H1 (cell line): ENCODE data around the gene FRRS1L. TPM values are rescaled to one million over a fixed set of nuclear protein-coding genes. Genes with fewer than 3 reads are reported as not detected.

Source experiments
- CTCF ChIA-PET: fragments of 300-600 bp; sonication (Branson Sonifier 250); formaldehyde crosslinking; loops from one replicate; lab custom pipeline; 2021; ENCODE audit not compliant: partially characterized antibody; lab: Charles Lee
- POLR2A ChIA-PET: fragments of 300-600 bp; sonication (Branson Sonifier 250); formaldehyde crosslinking; loops from one replicate; lab custom pipeline; 2021; ENCODE audit warnings: inconsistent platforms; ENCODE audit not compliant: partially characterized antibody; lab: Charles Lee
- DNase-seq, 2 experiments: peaks; one replicate each; pipeline versions ENCODE4 v3.0.0 to v3.0.0-alpha.2; 2010 to 2022; ENCODE audit warnings: low spot score in 2 of 2, low read depth in 1 of 2, mixed read lengths in 1 of 2
- FAIRE-seq: peaks from 2 replicates; lab custom pipeline; 2011; peaks lifted over from hg19 to GRCh38; lab: Jason Lieb, UNC
- H2AFZ ChIP-seq: 2 replicates; pipeline ENCODE4 v1.8.1; 2012; ENCODE audit warnings: low read length, inconsistent platforms
- H2AK5ac ChIP-seq: 2 replicates; pipeline ENCODE4 v1.6.1; 2013; ENCODE audit warnings: low read depth, low read length
- H2BK120ac ChIP-seq: replicated peaks from 2 replicates; pipeline ENCODE3; 2013; ENCODE audit warnings: low read depth, low read length, inconsistent platforms
- H2BK12ac ChIP-seq: 2 replicates; pipeline ENCODE4 v1.6.1; 2013; ENCODE audit warnings: low read depth, low read length
- H2BK15ac ChIP-seq: 2 replicates; pipeline ENCODE4 v1.6.1; 2013; ENCODE audit warnings: low read length
- H2BK20ac ChIP-seq: 2 replicates; pipeline ENCODE4 v1.6.1; 2013; ENCODE audit warnings: low read length
- H2BK5ac ChIP-seq: 2 replicates; pipeline ENCODE4 v1.6.1; 2013; ENCODE audit warnings: low read depth, low read length
- H3K14ac ChIP-seq: 2 replicates; pipeline ENCODE4 v1.6.1; 2013; ENCODE audit warnings: inconsistent platforms; ENCODE audit not compliant: insufficient read length
- H3K18ac ChIP-seq: 2 replicates; pipeline ENCODE4 v1.6.1; 2013; ENCODE audit warnings: low read length; ENCODE audit errors: extremely low read depth
- H3K23ac ChIP-seq: 2 replicates; pipeline ENCODE4 v1.6.1; 2013; ENCODE audit warnings: inconsistent platforms; ENCODE audit not compliant: insufficient read length
- H3K23me2 ChIP-seq: 2 replicates; pipeline ENCODE4 v1.6.1; 2013; ENCODE audit warnings: low read depth, low read length
- H3K27ac ChIP-seq: 2 replicates; pipeline ENCODE4 v1.6.1; 2011; ENCODE audit warnings: low read depth, low read length, inconsistent platforms
- H3K27me3 ChIP-seq, 4 experiments: replicated peaks in 1 of 4; 1 replicate in 1 of 4; 2 replicates in 3 of 4; pipeline versions ENCODE4 v1.6.1 to v1.8.1; 2011 to 2013; ENCODE audit warnings: low read length in 3 of 4, mild to moderate bottlenecking in 3 of 4, inconsistent platforms in 2 of 4, mixed read lengths in 2 of 4, moderate library complexity in 1 of 4; ENCODE audit not compliant: control insufficient read depth in 3 of 4, insufficient read depth in 3 of 4; ENCODE audit errors: extremely low read depth in 1 of 4
- H3K36me3 ChIP-seq, 4 experiments: 2 replicates each; pipeline versions ENCODE4 v1.6.1 to v1.8.1; 2011 to 2013; ENCODE audit warnings: mild to moderate bottlenecking in 4 of 4, low read length in 3 of 4, moderate library complexity in 2 of 4, control low read depth in 1 of 4, inconsistent platforms in 1 of 4; ENCODE audit not compliant: insufficient read depth in 4 of 4, control insufficient read depth in 2 of 4
- H3K4ac ChIP-seq: replicated peaks from 2 replicates; pipeline ENCODE3; 2013; ENCODE audit warnings: low read length, low read depth, mixed read lengths, inconsistent platforms; ENCODE audit not compliant: insufficient read length
- H3K4me1 ChIP-seq, 4 experiments: replicated peaks in 1 of 4; 1 replicate in 1 of 4; 2 replicates in 3 of 4; pipeline versions ENCODE4 v1.6.1 to v1.8.1; 2011 to 2013; ENCODE audit warnings: low read length in 3 of 4, inconsistent platforms in 2 of 4, mixed read lengths in 1 of 4; ENCODE audit not compliant: insufficient read depth in 4 of 4, control insufficient read depth in 3 of 4
- H3K4me2 ChIP-seq, 2 experiments: 2 replicates each; pipeline versions ENCODE4 v1.6.1 to v1.8.1; 2011 to 2013; ENCODE audit warnings: low read depth in 2 of 2, low read length in 2 of 2, control low read depth in 1 of 2, inconsistent platforms in 1 of 2, mild to moderate bottlenecking in 1 of 2; ENCODE audit not compliant: insufficient read depth in 1 of 2
- H3K4me3 ChIP-seq, 4 experiments: fragments of 200-600, 300-600 bp in 1 of 4; sonication (generic), shearing (Covaris generic), sonication (Bioruptor Twin) in 1 of 4; 2 replicates each; pipeline versions ENCODE4 v1.5.1 to v1.8.1; 2011 to 2016; ENCODE audit warnings: low read length in 4 of 4, low read depth in 3 of 4, control low read depth in 2 of 4, inconsistent platforms in 2 of 4, mild to moderate bottlenecking in 2 of 4, mixed read lengths in 1 of 4, moderate library complexity in 1 of 4; ENCODE audit not compliant: insufficient read depth in 2 of 4; ENCODE audit errors: extremely low read depth in 1 of 4
- H3K56ac ChIP-seq: replicated peaks from 2 replicates; pipeline ENCODE3; 2013; ENCODE audit warnings: low read depth, mild to moderate bottlenecking, mixed read lengths, low read length, inconsistent platforms; ENCODE audit not compliant: insufficient read length
- H3K79me1 ChIP-seq: 2 replicates; pipeline ENCODE4 v1.6.1; 2013; ENCODE audit warnings: low read depth, low read length, control low read depth
- H3K79me2 ChIP-seq, 2 experiments: 2 replicates each; pipeline versions ENCODE4 v1.6.1 to v1.8.1; 2012 to 2013; ENCODE audit warnings: low read length in 2 of 2, mild to moderate bottlenecking in 2 of 2, inconsistent platforms in 1 of 2; ENCODE audit not compliant: insufficient read depth in 2 of 2, control insufficient read depth in 1 of 2
- H3K9ac ChIP-seq, 4 experiments: replicated peaks in 1 of 4; 1 replicate in 1 of 4; 2 replicates in 3 of 4; pipeline versions ENCODE4 v1.6.1 to v1.8.1; 2011 to 2013; ENCODE audit warnings: low read depth in 3 of 4, low read length in 3 of 4, control low read depth in 2 of 4, mild to moderate bottlenecking in 2 of 4, moderate library complexity in 2 of 4, inconsistent platforms in 1 of 4; ENCODE audit errors: extremely low read depth in 1 of 4
- H3K9me3 ChIP-seq, 2 experiments: 2 replicates each; pipeline versions ENCODE4 v1.6.1 to v1.8.1; 2012 to 2013; ENCODE audit warnings: mild to moderate bottlenecking in 2 of 2, moderate library complexity in 2 of 2, control low read depth in 1 of 2, inconsistent platforms in 1 of 2, low read depth in 1 of 2, low read length in 1 of 2, mixed read lengths in 1 of 2; ENCODE audit not compliant: insufficient read depth in 2 of 2
- H4K20me1 ChIP-seq, 2 experiments: replicated peaks in 1 of 2; 2 replicates each; pipeline versions ENCODE3 to v1.8.1; 2011 to 2013; ENCODE audit warnings: inconsistent platforms in 2 of 2, low read length in 2 of 2, mild to moderate bottlenecking in 1 of 2; ENCODE audit not compliant: insufficient read depth in 2 of 2, control insufficient read depth in 1 of 2
- H4K5ac ChIP-seq: 2 replicates; pipeline ENCODE4 v1.6.1; 2013; ENCODE audit warnings: low read length, low read depth, mixed read lengths, inconsistent platforms; ENCODE audit not compliant: insufficient read length
- H4K8ac ChIP-seq: 2 replicates; pipeline ENCODE4 v1.8.0; 2013; ENCODE audit warnings: mild to moderate bottlenecking, moderate library complexity, low read length, inconsistent platforms; ENCODE audit not compliant: insufficient read depth; ENCODE audit errors: extremely low read depth
- H4K91ac ChIP-seq: replicated peaks from 2 replicates; pipeline ENCODE3; 2013; ENCODE audit warnings: low read length, mixed read lengths, inconsistent platforms; ENCODE audit not compliant: insufficient read length
- ATF3 ChIP-seq: IDR thresholded peaks from 2 replicates; pipeline ENCODE4 v1.6.1; 2011; ENCODE audit warnings: low read depth, mild to moderate bottlenecking, low read length; ENCODE audit not compliant: insufficient read depth
- EZH2 ChIP-seq: fragments of 200-600 bp; sonication (generic); IDR thresholded peaks from 2 replicates; pipeline ENCODE4 v1.7.1; 2012; ENCODE audit warnings: low read depth, mild to moderate bottlenecking, moderate library complexity, low read length, inconsistent platforms; ENCODE audit not compliant: severe bottlenecking
- FOSL1 ChIP-seq: IDR thresholded peaks from 2 replicates; pipeline ENCODE4 v1.6.1; 2011; ENCODE audit warnings: mild to moderate bottlenecking, low read depth, low read length, moderate library complexity; ENCODE audit not compliant: insufficient read depth
- HDAC6 ChIP-seq: IDR thresholded peaks from one replicate; pipeline ENCODE4 v1.7.1; 2012; ENCODE audit warnings: low read depth, mild to moderate bottlenecking, inconsistent platforms, low read length, moderate library complexity
- KDM1A ChIP-seq: fragments of 200-600, 300-600 bp; sonication (generic); IDR thresholded peaks from 2 replicates; pipeline ENCODE4 v1.7.1; 2016; ENCODE audit warnings: mild to moderate bottlenecking, low read length, borderline replicate concordance
- NRF1 ChIP-seq: IDR thresholded peaks from 2 replicates; pipeline ENCODE4 v1.6.1; 2011; ENCODE audit warnings: mild to moderate bottlenecking, low read depth, low read length, improper control_type of control experiment
- POLR2A ChIP-seq, 2 experiments: IDR thresholded peaks; 1 replicate in 1 of 2; 2 replicates in 1 of 2; pipeline ENCODE4 v1.6.1; 2011; ENCODE audit warnings: low read depth in 2 of 2, low read length in 2 of 2, mild to moderate bottlenecking in 2 of 2; ENCODE audit errors: control extremely low read depth in 1 of 2
- SAP30 ChIP-seq: fragments of 300-600 bp; sonication (generic); IDR thresholded peaks from 2 replicates; pipeline ENCODE4 v1.7.1; 2012; ENCODE audit warnings: low read length, moderate library complexity, mild to moderate bottlenecking, inconsistent platforms; ENCODE audit not compliant: insufficient read depth, insufficient replicate concordance
- SIX5 ChIP-seq: IDR thresholded peaks from 2 replicates; pipeline ENCODE4 v1.6.1; 2011; ENCODE audit warnings: mild to moderate bottlenecking, low read depth, low read length
- SUZ12 ChIP-seq: fragments of 200-600 bp; sonication (generic); IDR thresholded peaks from 2 replicates; pipeline ENCODE4 v1.6.1; 2012; ENCODE audit warnings: mild to moderate bottlenecking, inconsistent platforms, low read length, moderate library complexity, mixed read lengths
- TAF1 ChIP-seq: IDR thresholded peaks from 2 replicates; pipeline ENCODE4 v1.6.1; 2011; ENCODE audit warnings: mild to moderate bottlenecking, low read depth, low read length
- TBP ChIP-seq: IDR thresholded peaks from 2 replicates; pipeline ENCODE4 v1.6.1; 2011; ENCODE audit warnings: low read depth, low read length, improper control_type of control experiment
- TCF12 ChIP-seq: IDR thresholded peaks from 2 replicates; pipeline ENCODE4 v1.6.1; 2011; ENCODE audit warnings: low read depth, mild to moderate bottlenecking, low read length
- YY1 ChIP-seq: IDR thresholded peaks from 2 replicates; pipeline ENCODE4 v1.6.1; 2011; ENCODE audit warnings: low read depth, mild to moderate bottlenecking, low read length
- WGBS, 2 experiments: shearing (Covaris generic) in 1 of 2; methylation state at CpG; one replicate each; pipeline versions ENCODE4 v1.1.6 to v1.1.7; 2013 to 2015; ENCODE audit warnings: low lambda C conversion rate in 2 of 2, mixed read lengths in 2 of 2, inconsistent platforms in 1 of 2, low coverage in 1 of 2, missing lambda C conversion rate in 1 of 2; ENCODE audit not compliant: insufficient replicate concordance in 2 of 2, insufficient coverage in 1 of 2, insufficient read length in 1 of 2; ENCODE audit errors: extremely low coverage in 1 of 2, missing lambda C conversion rate in 1 of 2; 5-methylcytosine and 5-hydroxymethylcytosine counted together
- polyA plus RNA-seq, 7 experiments: library from polyadenylated mRNA; depleted of rRNA in 3 of 7; stranded (reverse) in 5 of 7; unstranded in 2 of 7; fragments of >200 nt in 5 of 7; fragments of 200-250 nt in 2 of 7; gene quantifications; 1 replicate in 5 of 7; 2 replicates in 1 of 7; 4 replicates in 1 of 7; pipeline versions ENCODE4 v1.2.1 to v1.2.3, GENCODE V29; 2011 to 2013; ENCODE audit warnings: missing spikeins in 2 of 7, mixed read lengths in 2 of 7
- total RNA-seq: library from RNA; stranded (reverse); fragmentation: NEBNext Ultra II Directional; extraction: Animal tissue kit (Norgen Biotek cat#: 25700); gene quantifications from 2 replicates; pipeline ENCODE4 v1.2.1, GENCODE V29; 2021

The FRRS1L gene
- total and polyA plus RNA-seq, 2 of the 8 experiments (the other 6 are each of a cell fraction or from before 2014, with no cell fraction given): 1.0 to 2.2 TPM

- Histone ChIP-seq H2BK5ac (no peak overlapping the region), H3K9ac (no peak overlapping the region), H3K79me1 (peaks cover 8% of the 10 kb centered on the region), H2BK15ac (no peak overlapping the region), H3K56ac (no peak overlapping the region), H4K20me1 (peaks cover 11 to 22% of the 10 kb centered on the region in 2 experiments), H3K4me3 (no peak overlapping the region), H2BK12ac (no peak overlapping the region), H3K4me2 (no peak overlapping the region), H4K8ac (no peak overlapping the region), H4K91ac (no peak overlapping the region), H3K36me3 (peaks cover 0 to 12% (median 3%) of the 10 kb centered on the region in 4 experiments; a peak in 2 of 8 replicates), H3K9me3 (no peaks in the 10 kb centered on the region), H4K5ac (no peak overlapping the region), H3K27ac (no peak overlapping the region), H3K4ac (no peak overlapping the region), H3K14ac (no peak overlapping the region), H2AFZ (no peak overlapping the region), H3K4me1 (peaks cover 2 to 11% (median 5%) of the 10 kb centered on the region in 4 experiments; a peak in 5 of 7 replicates), H2BK120ac (no peak overlapping the region), H3K18ac (no peak overlapping the region), H3K23me2 (no peaks in the 10 kb centered on the region), H2BK20ac (no peak overlapping the region), H3K79me2 (peaks cover 3 to 97% of the 10 kb centered on the region in 2 experiments; a peak in 3 of 4 replicates), H3K23ac (no peak overlapping the region), H3K27me3 (no peaks in the 10 kb centered on the region), H2AK5ac (no peak overlapping the region)
- FAIRE-seq: no peak
- ChIA-PET CTCF (no interaction called here), POLR2A (no interaction called here)
- no peak for DNase-seq
- 81% methylated on average over 3 of the region's 3 CpGs; no CpG with 5 or more reads in 1 of the 2 experiments for WGBS, 2 experiments
- no peak for TF ChIP-seq ATF3
- no peak for TF ChIP-seq SAP30
- no peak for TF ChIP-seq FOSL1
- TF ChIP-seq SUZ12: no peak
- TF ChIP-seq TBP: no peak
- TF ChIP-seq TCF12: no peak
- TF ChIP-seq YY1: no peak
- TF ChIP-seq POLR2A (IDR thresholded peaks at IDR 0.05; ENCODE audit: control extremely low read depth in 1 of 2, low read depth in 2 of 2, low read length in 2 of 2): no peak
- TF ChIP-seq EZH2: no peak
- no peak for TF ChIP-seq SIX5
- TF ChIP-seq TAF1: no peak
- no peak for TF ChIP-seq HDAC6
- no peak for TF ChIP-seq KDM1A
- no peak for TF ChIP-seq NRF1
Observed at GRCh38 chr9:109101810-109102209, 65.2 kb downstream of the FRRS1L start.
